Smooth muscle cell (in vitro differentiated cells): ENCODE measurements around the gene EFCAB8. TPM values are rescaled to one million over a fixed set of nuclear protein-coding genes. Genes with fewer than 3 reads are reported as not detected.

Experiments used
- DNase-seq: peaks from one replicate; lab custom pipeline; 2025; ENCODE audit not compliant: unreplicated experiment; lab: John Stamatoyannopoulos, UW
- H2AFZ ChIP-seq: fragments of 200-600 bp; sonication (generic); 2 replicates; pipeline ENCODE4 v1.6.0; 2016; ENCODE audit warnings: antibody characterized with exemption, low read depth, mild to moderate bottlenecking
- H3F3A ChIP-seq: fragments of 200-600 bp; sonication (generic); 2 replicates; pipeline ENCODE4 v1.6.0; 2017; ENCODE audit warnings: antibody characterized with exemption, low read depth
- H3K27ac ChIP-seq: fragments of 200-600 bp; sonication (generic); 2 replicates; pipeline ENCODE4 v1.5.1; 2016; ENCODE audit warnings: low read depth, mild to moderate bottlenecking
- H3K27me3 ChIP-seq: fragments of 200-600 bp; sonication (generic); 2 replicates; pipeline ENCODE4 v1.6.1; 2016; ENCODE audit warnings: low read depth, mild to moderate bottlenecking
- H3K36me3 ChIP-seq: fragments of 200-600 bp; sonication (generic); 2 replicates; pipeline ENCODE4 v1.5.1; 2016; ENCODE audit warnings: low read depth
- H3K4me1 ChIP-seq: fragments of 200-600 bp; sonication (generic); 2 replicates; pipeline ENCODE4 v1.5.1; 2016; ENCODE audit warnings: low read depth
- H3K4me2 ChIP-seq: fragments of 200-600 bp; sonication (generic); 2 replicates; pipeline ENCODE4 v1.6.0; 2016; ENCODE audit warnings: mild to moderate bottlenecking
- H3K4me3 ChIP-seq: fragments of 200-600 bp; sonication (generic); 2 replicates; pipeline ENCODE4 v1.5.1; 2016; ENCODE audit warnings: mild to moderate bottlenecking
- H3K79me2 ChIP-seq: fragments of 200-600 bp; sonication (generic); 2 replicates; pipeline ENCODE4 v1.6.0; 2016; ENCODE audit warnings: low read depth, mild to moderate bottlenecking
- H3K9ac ChIP-seq: fragments of 200-600 bp; sonication (generic); 2 replicates; pipeline ENCODE4 v1.6.0; 2016; ENCODE audit warnings: low read depth
- H3K9me3 ChIP-seq: fragments of 200-600 bp; sonication (generic); replicated peaks from 2 replicates; pipeline ENCODE4 v1.5.1; 2016; ENCODE audit warnings: low read depth
- H4K20me1 ChIP-seq: fragments of 200-600 bp; sonication (generic); 2 replicates; pipeline ENCODE4 v1.6.0; 2016; ENCODE audit warnings: low read depth
- CTCF ChIP-seq: fragments of 200-600 bp; sonication (generic); IDR thresholded peaks from 2 replicates; pipeline ENCODE4 v1.5.1; 2017; ENCODE audit warnings: borderline replicate concordance, mild to moderate bottlenecking, antibody characterized with exemption; ENCODE audit not compliant: insufficient read depth, poor library complexity, severe bottlenecking
- WGBS: methylation state at CpG from one replicate; pipeline ENCODE4 v1.1.7; 2016; ENCODE audit warnings: low lambda C conversion rate; 5-methylcytosine and 5-hydroxymethylcytosine counted together
- polyA plus RNA-seq: library from polyadenylated mRNA; unstranded; fragments of >200 nt; fragmentation: Nextera tagmentation; extraction: Ambion mirVana; gene quantifications from 2 replicates; pipeline ENCODE4 v1.2.1, GENCODE V29; 2016
- total RNA-seq: library from RNA; depleted of rRNA; stranded (reverse); fragments of >200 nt; gene quantifications from 2 replicates; pipeline ENCODE4 v1.2.3, GENCODE V29; 2014

The EFCAB8 gene
- total and polyA plus RNA-seq, 2 experiments from 2014 or later, result 0.25 to 1.7 TPM

GRCh38 chr20:32958574-32958973 is 99.9 kb downstream of the EFCAB8 start:
- Histone ChIP-seq H3K4me2 (no peak overlapping the region), H3K27ac (no peak overlapping the region), H3K36me3 (peaks cover 5% of the 10 kb centered on the region), H3K27me3 (no peaks in the 10 kb centered on the region), H3F3A (no peaks in the 10 kb centered on the region), H3K9me3 (peaks cover 11% of the 10 kb centered on the region), H2AFZ (no peak overlapping the region), H4K20me1 (no peaks in the 10 kb centered on the region), H3K79me2 (no peaks in the 10 kb centered on the region), H3K4me3 (no peak overlapping the region), H3K9ac (no peak overlapping the region), H3K4me1 (no peaks in the 10 kb centered on the region)
- DNase-seq, result no peak
- TF ChIP-seq CTCF, result no peak

GRCh38 chr20:32959351-32960221 is 100.9 kb downstream of the EFCAB8 start:
- Histone ChIP-seq H3K36me3 (peaks cover 5% of the 10 kb centered on the region), H3K27ac (no peak overlapping the region), H3K9ac (no peak overlapping the region), H3K27me3 (no peaks in the 10 kb centered on the region), H4K20me1 (no peaks in the 10 kb centered on the region), H3K4me2 (no peak overlapping the region), H3K79me2 (no peaks in the 10 kb centered on the region), H3F3A (no peaks in the 10 kb centered on the region), H2AFZ (no peak overlapping the region), H3K4me1 (no peaks in the 10 kb centered on the region), H3K9me3 (peaks cover 8% of the 10 kb centered on the region), H3K4me3 (no peak overlapping the region)
- WGBS, result 93% methylated on average over 14 of the region's 14 CpGs
- no peak for TF ChIP-seq CTCF
- no peak for DNase-seq

GRCh38 chr20:32960222-32960518 is 101.4 kb downstream of the EFCAB8 start:
- no peak overlapping the region for H3K9ac ChIP-seq
- no peak for TF ChIP-seq CTCF
- H3K4me1 ChIP-seq, result no peaks in the 10 kb centered on the region
- no peak overlapping the region for H2AFZ ChIP-seq
- H4K20me1 ChIP-seq, result no peaks in the 10 kb centered on the region
- H3K27ac ChIP-seq, result no peak overlapping the region
- H3K27me3 ChIP-seq, result no peaks in the 10 kb centered on the region
- peaks cover 8% of the 10 kb centered on the region for H3K9me3 ChIP-seq
- no peak overlapping the region for H3K4me3 ChIP-seq
- H3K79me2 ChIP-seq, result no peaks in the 10 kb centered on the region
- H3K36me3 ChIP-seq, result peaks cover 5% of the 10 kb centered on the region
- no peaks in the 10 kb centered on the region for H3F3A ChIP-seq
- no peak for DNase-seq
- no peak overlapping the region for H3K4me2 ChIP-seq
